ENCODE results near the gene PVALB.

The PVALB gene

DNA sequence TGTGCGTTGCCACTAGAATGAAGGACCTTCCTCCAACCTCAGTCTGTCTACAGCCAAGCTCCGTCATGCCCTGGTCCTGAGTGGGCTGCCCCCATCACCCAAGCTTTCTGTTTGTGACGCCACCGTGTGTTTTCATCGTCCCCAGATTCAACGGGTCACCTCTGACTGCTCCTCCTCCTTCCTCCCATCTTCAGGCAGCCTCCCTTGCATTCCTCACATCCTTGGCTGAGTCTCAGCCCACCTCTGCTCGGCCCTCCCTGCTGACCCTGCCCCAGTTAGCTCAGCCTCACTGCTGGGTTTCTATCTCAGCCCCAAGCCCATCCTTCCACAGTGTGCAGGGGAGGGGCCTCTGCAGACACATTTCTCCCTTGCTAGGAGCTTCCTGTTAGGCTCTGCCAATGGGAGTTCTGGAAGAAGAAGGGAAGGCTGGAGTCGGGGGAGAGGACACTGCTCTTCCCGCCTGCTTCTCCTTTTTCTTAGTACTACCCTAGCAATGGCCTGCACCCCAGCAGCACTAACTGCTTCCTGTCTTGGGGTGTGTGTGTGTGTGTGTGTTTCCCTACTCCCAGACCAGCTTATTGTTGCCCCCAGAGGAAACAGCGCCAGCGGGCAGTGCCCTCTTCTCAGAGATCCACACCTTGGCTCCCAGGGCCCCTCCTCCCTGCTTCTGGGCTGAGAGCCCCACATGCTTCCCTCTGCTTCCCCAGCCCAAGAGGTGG, 46.2 kb downstream of the PVALB start:
- DNase-seq, result no peak

DNA sequence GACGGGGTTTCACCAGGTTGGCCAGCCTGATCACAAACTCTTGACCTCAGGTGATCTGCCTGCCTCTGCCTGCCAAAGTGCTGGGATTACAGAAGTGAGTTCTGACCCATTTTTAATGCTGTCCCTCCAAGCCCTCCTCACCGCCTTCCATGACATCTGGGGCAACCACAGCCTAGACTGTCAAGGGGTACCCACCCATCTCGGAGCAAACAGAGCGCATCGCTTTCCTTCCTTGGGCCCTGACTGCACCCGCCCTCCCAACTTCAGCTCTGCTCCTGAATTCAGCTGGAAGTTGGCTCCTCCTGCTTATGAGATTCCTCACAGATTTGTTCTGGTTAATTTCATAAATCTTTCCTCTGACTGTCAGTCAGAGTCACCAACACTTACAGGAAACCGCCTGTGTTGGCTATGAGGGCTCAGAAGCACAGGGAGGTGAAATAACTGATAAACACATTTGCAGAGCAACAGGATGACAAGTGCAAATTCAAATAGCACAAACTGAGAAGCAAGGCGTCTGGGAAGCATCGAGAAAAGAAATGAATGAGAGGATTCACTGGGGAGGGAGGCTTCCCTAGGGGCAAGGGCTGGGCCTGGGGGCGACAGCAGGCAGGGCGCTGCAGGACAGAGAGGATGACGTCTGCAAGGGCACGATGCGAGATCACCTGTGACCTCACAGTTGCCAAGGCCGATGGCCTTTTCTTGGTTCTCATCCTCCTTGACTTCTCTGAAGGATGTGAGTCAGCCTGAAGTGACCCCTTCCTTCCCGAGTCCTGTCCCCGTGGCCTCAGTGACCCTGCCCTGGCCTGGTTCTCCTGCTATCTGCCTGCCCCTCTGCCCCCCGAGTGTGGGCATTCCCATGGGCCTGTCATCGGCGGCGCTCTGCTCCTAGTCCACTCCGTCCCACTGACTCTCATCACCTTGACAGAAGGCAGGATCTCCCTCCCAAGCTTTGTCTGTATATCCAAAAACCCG, 47.0 kb downstream of the PVALB start:
- no peak for DNase-seq

DNA sequence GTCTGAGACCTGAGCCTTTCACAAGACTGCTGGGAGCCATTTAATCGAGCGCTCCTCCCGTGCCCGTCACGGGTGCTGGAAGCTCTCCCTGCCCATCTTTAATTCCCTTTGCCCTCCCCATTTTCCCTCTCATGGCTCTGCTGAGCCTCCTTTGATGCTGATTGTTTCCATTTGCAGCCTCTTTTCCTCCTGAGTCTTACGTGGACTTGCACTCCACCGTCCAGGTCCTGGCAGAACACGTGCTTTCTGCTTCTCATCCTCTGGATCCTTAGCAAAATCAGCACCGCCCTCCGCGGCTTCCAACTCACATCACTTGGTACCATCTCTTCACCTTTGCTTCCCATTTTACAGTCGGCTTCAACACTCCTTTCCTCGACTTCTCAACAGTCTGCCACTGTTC, 48.2 kb downstream of the PVALB start:
- DNase-seq, result no peak

DNA sequence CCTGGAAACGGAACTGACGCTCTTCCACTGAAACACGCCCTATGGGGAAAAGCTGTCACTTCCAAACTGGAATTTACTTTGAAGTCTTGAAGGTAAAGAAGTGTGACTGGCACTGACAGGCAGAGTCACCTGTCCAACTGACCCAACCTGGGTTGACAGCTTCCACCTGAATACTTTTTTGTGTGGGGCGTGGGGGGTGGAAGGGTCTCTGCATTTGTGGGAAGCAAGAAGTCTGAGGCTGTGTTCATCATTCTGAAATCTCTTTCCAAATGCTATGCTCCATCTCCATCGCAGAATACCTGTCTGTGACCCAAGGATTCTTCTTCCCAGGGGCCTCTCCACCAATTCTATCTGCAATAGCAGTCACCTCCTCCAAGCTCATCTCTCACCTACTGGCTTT, 48.7 kb downstream of the PVALB start:
- DNase-seq, result no peak

DNA sequence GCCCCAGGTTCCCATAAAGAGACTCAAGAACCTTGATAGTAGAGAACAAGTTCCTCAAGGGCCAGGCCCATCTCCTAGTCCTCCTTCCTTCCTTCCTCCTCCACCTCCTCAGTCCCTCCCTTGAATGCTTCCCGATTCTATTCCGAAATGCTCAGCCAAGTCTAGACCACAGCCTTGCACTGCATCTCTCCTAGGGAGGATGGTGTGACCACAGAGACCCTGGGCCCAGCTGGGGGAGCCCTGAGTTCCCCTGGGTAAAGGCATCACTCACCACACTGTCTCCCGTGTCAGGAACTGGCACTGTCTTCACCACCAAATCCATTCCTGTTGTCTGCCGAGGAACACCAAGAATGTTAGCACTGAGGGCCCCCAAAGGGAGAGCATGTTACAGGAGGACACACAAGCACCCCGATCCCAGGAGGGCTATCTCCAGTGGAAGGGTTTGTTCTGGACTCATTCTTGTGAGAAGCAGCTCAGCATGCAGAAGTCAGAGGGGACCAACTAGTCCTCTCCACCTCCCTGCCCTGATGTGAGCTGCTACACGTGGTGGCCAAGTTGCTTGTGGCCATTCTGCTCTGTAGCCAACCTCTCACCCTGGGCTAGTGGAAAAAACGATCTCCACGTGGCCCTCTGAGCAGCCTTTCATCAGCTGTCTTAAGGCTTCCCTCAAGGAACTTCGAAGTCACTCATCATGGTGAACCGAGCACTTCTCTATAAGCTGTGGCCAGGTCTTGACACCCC, 49.6 kb downstream of the PVALB start:
- no peak for DNase-seq

DNA sequence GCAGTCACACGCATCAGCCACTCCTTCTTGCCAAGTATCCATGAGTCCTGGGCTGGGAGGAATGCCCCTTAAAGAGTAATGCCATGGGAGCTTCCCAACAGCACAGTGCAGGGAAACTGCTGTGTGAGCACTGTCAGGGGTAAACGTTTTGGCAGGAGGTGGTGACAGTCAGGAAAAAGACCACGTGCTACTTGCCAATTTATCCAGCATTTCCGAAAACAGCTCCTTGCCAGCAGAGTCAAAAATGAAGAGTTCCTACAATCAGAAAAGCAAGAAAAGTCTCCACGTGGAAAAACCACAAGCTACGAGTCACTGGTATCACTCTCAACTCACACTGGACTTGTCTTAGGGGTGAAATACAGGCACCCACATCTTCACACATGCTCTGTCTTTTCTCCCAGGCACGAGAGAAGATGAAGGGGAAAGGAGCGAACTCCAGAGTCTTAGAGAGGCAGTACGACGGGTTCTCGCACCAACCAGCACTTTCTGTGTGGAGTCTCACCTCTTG, 50.8 kb downstream of the PVALB start:
- no peak for DNase-seq

DNA sequence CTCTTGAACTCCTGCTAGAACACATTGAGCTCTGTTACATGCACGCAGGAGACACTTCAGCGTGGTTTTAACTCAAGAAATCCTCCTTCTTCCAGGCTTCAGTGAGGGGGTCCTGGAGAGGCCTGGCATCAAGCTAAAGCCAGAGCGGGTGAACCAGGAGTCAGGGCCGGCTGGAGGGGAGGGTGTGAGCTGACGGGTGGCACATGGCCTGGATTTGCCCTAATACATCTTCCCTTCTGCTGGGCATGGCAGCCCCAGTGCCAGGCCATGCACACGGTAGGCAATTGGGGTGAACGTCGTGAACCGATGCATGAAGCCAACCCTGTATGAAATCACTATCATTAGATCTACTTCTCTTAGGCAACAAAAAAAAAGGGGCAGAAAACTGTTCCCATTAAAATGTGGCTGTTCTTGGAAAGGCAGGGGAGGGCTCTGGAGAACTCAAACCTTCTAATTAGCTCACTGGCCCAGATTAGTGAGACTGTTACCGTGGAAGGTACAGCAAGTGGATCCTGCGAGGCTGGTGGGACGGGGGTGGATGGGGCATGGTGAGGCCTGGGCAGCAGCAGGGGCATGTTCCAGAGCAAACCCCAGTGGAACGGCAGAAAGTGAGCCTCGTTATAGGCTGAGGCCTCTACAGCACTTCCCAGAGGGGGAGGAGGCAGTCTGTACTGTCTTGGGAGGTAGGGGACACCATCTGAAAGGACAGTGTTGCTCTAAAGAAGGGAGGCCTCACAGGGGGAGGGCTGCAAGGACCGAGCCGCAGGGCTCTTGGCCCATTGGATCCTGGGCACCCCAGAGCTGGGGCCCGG, 51.5 kb downstream of the PVALB start:
- DNase-seq, result no peak

DNA sequence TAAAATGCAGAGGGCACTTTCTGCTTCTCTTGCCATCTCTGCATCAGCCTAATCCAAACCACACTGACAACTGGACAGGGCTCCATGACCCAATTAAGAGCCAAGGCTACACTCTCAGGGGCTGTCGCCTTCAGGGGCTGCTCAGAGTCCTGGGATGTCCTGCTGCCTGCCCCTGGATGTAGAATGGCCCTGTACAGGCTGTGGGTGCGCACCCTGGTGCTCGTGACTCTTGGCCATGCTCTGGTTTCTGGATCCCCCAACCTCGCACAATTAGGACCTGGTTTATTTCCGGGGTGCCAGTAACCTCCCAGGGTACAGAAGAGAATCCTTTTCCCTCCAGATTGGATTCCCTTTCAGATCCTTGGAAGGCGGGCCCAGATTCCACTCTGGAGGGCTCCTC, 52.2 kb downstream of the PVALB start:
- DNase-seq, result no peak

DNA sequence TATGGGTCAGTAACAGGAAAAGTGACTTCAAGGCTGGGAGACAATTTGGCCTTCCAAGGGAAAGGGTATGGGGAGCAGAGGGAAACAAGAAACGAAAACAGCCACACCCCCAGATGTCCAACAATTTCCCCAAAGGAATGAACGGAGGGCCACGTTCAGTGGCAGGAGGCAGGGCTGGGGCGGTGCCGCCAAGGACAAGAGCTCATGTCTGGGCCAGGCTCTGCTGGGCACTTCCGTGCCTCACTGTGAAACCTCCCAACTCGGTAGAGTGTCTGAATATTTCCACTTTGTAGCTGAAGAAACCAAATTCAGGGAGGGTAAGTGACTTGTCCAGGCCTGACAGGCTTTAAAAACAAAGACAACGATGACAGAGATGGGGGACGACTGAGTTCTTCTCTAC, 52.8 kb downstream of the PVALB start:
- no peak for DNase-seq

DNA sequence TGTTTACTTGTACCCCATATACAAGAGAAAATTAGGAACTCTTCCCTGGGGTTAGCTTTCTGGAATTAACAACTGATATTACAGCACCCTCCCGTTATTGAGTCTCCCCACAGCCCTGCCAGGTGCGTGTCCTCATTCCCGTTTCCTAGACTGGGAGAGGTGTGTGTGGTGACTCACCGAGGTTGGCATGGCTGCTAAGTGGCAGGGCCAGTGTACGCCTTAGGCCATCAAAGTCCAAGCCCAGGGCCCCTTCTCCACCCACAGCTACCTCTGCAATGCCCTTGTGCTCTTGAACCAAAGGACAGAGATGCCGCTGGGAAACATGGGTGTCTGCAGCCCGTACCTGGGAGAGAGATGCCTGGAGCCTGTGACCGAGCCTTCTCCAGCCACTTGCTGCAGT, 53.3 kb downstream of the PVALB start:
- DNase-seq, result no peak

DNA sequence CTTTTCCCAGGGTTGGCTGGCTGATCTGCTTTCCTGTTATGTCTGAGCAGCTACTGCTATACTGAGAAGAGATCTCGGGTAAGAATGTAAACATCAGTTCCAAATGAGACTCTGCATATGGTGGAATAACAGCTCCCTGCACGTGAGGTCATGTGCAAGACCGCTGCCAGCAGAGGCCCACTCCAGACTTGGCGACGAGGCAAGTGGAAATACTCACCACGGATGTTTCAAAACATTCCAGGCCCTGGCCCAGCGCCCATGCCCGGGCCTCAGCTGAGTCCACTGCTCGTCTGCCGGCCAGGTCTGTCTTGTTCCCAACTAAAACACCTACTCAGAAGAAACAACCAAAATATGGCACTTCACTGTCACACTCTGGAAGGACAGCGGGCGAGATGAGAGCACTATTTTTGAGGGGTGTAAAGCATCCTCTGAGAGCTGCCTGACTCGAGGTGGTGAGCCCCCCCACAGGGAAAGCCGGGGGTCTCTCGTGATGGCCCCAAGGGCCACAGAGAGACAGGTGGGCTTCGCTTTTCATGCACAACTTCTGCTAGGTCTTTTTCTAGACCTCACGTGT, 54.1 kb downstream of the PVALB start:
- DNase-seq, result no peak

DNA sequence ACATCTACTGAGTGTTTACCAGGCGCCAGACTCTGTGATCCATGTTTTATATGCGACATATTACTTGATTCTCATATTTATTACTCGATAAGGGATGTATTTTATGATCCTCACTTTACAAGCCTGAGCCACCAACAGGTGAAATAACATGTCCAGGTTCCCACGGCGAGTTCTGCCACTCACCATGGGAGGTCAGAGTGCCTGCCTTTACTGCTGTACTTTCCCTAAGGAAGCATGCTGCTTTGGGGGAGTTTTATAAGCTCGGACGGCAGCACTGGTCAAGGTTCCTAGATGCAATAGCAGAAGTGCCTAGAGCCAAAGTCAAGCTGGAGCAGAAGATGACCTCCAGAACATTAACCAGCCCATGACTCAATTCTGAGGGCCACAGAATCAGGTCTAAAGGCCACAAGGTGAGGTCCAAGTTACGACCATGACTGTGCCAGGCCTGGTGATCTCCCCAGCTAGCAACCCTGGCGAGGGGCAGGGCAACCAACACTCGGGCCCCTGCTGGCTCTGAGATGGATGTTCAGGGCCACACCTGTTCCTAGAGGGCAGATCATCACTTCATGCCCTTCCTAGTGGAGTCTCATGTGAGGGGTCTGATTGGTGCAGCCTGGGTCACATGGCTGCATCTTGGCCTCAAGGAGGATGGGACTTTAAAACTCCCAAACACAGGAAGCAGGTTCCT, 55.1 kb downstream of the PVALB start:
- no peak for DNase-seq

DNA sequence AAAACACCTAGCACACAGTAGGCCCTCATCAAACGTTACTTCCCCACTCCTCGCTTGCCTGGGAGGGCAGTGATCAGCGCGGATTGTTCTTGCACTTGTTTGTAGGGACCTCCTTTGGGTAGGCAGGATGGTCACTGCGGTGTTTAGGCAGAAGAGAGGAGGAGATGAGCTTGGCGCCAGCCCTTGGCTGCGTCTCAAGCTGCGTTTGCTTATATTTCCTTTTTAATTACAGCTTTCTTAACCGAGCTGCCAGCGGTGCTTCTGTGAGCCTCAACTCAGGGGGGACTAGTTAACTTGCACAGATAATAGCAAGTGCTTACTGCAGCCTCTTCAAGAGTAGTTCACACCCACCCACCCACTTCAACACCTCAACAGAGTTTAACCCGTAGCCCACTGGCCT, 56.0 kb downstream of the PVALB start:
- no peak for DNase-seq

DNA sequence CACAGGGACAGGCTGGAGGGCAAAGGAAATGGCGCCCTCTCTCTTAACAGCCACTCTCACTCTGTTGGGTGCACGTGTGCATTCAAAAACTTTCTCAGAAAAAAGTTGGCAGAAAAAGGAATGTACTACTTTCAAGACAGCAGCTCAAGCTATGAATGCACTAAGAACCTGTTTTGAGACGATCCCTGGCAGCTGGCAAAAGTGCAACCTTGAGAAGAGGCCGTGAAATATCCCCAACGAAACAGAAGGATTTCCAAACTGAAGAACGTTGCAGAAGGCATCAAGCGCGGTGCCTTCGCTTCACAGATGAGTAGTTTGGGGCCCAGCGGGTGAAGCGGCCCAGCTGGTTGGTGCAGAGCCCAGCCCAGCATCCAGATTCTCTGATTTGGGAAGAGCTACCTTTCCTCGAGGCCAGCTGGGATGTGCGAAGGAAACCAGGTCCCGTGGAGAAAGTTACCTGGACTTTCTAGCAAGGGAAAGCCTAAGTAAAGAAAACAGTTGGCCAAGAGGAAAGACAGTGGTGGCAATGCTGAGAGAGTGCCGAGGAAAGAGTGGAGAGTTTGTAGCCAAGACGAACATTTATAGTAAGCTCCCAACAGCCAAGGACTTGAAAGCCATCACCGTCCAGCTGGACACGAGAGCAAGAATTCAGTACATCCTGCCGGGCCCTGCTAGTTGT, 57.2 kb downstream of the PVALB start:
- no peak for DNase-seq

DNA sequence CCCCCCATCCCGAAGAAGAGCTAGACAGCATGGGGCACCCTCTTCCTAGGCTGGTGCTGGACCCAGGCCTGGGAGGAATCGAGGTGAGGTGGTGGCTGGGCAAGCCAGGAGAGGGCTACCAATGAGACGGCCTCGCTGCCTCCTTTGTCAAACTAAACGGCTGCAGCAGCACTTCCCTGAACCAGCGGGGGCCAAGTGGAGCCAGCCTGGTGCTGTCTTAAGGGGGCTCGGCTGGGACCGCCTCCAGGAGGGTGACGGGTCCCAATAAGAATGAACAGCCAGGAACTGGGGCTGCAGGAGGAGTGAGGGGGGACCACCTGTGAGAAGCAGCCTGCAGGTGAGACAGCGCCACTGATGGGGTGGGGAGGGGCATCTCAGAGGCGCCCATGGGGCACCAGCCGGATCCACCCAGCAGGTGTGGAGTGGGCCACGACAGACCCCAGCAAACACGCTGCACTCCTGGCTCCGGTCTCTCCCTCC, 58.0 kb downstream of the PVALB start:
- no peak for DNase-seq

DNA sequence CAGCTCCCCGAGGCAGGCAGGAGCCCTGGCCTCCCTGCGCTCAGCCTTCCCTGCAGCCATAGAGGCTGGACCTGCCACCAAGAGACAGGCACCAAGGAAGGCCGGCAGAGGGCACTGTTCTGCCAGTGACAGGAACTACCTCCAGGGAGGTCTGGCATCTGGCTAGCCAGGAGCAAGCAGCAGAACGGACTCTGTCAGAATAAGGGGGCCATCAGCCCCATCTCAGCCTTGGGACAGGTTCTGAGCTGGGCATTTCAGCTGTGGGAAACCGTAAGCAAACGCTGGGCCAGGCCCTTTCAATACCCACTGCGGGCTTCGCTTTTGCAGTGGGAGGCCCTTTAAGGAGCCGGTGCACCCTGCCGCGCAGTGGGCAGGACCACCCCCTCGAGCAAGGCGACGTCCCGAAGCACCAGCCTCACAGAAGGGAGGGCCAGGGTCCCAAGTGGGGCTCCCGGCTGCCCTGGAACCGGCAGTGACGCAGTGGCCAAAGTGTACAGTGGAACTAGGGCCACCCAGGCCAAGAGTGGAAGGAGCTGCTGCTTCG, 59.1 kb downstream of the PVALB start:
- peak; percentile 69 for DNase-seq

DNA sequence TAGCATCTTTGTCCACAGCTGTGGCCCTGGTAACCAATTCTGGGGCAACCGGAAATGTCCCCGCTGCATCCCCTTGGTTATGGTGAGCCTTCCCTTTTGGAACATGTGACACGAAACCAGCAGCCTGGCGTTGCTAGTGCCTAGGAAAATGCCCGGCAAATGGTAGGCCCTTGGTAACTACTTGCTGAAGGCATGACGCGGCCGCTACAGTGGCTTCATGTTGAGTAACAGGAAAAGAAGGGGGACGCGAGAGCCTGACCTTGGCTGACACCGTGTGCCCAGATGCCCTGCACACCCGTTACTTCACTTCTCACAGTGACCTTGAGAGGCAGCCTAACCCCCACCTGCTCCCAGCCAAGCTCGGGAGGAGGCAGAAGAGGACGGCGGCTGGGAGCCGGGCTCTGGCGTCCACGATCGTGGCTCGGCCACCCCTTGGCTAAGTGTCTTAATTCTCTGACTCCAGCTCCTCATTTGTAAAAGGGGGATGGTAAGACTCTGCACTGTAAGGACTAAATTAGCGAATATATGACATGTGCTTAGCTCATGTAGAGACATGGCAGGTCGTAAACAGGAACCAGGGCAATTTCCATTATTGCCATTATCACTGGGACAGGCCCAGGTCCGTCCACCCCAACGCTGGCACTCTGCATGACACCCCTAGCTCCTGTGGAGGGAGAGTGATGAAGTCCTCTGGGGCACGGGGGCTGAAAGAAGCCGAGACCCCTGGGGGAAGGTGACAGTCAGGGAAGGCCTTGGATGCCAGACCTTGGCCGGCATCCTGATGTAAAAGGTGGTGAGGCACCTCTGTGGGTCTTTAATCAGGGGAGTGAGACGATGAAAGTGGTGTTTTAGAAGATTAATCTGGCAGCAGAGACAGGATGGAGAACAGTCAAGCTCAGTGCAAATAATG, 59.8 kb downstream of the PVALB start:
- no peak for DNase-seq

DNA sequence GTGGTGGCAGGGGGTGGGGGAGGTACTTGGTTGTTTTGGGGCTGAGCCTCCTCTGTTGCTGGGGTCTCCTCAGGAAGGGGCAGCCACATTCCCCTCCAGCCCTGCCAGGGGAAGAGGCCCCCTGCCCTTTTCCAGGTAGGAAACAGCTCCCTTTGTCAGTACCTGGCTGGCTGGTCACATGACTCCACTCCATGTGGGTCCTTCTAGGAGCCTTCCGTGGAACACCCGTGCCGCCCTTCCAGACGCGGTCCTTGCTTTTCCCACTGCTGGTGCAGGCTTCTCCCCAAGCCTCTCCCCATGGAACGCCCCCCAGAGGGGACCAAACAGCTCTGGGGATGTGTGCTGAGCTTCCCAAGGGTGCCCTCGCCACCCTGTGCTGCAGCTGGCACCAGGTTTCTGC, 60.8 kb downstream of the PVALB start:
- DNase-seq, result no peak

DNA sequence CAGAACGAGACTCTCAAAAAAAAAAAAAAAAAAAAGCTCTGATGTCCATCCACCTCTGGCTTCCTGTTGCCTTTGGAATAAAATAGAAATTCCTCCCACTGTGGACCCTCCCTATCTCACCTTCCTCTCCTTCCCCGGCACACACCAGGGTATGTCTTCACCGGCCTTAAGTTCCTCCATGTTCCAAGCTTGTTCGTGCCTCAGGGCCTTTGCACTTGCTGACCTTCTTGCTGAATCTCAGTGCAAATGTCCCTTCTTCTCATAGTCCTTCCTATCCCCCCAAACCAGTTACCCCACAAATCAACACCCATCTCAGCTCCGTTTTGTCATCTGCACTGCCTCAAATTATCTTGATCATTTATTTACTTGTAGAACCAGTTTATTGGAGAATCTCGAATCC, 61.5 kb downstream of the PVALB start:
- no peak for DNase-seq

Measured in T-helper 9 cell (primary cell).